M059J (cell line): ENCODE results near the gene CTXN1. TPM values are rescaled to one million over a fixed set of nuclear protein-coding genes. Genes with fewer than 3 reads are reported as not detected.
A peak's percentile ranks its signal among the peaks of the same experiment; 100 is the strongest.

ENCODE experiments used
- DNase-seq: peaks from one replicate; pipeline ENCODE4 v3.0.0-alpha.2; 2012; ENCODE audit warnings: low read depth
- total RNA-seq: library from RNA; depleted of rRNA; stranded (reverse); fragments of >200 nt; shearing (Covaris generic); gene quantifications from 2 replicates; pipeline ENCODE4 v1.2.3, GENCODE V29; 2014

Gene CTXN1
- total RNA-seq, 1 experiment from 2014 or later, result 6.7 TPM

- DNase-seq, result peak; percentile 31
Measured at GRCh38 chr19:7947939-7948338, 22.0 kb upstream of the CTXN1 start.

GRCh38 chr19:7944177-7944761 is 18.3 kb upstream of the CTXN1 start:
- peak; percentile 86 for DNase-seq

GRCh38 chr19:7943444-7944176 is 17.7 kb upstream of the CTXN1 start, which contains the start of gene TIMM44:
TSS of gene TIMM44 (minus strand) at chr19:7943666. CDS start at chr19:7943651, 15 bp downstream.
- peak; percentile 100 for DNase-seq

- peak; percentile 12 for DNase-seq
Measured at GRCh38 chr19:7942981-7943443, 17.1 kb upstream of the CTXN1 start.

GRCh38 chr19:7941895-7942596 is 16.1 kb upstream of the CTXN1 start:
- DNase-seq, result no peak

GRCh38 chr19:7940841-7941240 is 14.9 kb upstream of the CTXN1 start:
- DNase-seq, result no peak

GRCh38 chr19:7934766-7935165 is 8.8 kb upstream of the CTXN1 start:
- no peak for DNase-seq

GRCh38 chr19:7933828-7934725 is 8.1 kb upstream of the CTXN1 start:
- DNase-seq, result no peak

- no peak for DNase-seq
Measured at GRCh38 chr19:7933411-7933810, 7.5 kb upstream of the CTXN1 start.

- DNase-seq, result no peak
Measured at GRCh38 chr19:7932930-7933300, 7.0 kb upstream of the CTXN1 start.

GRCh38 chr19:7932276-7932929 is 6.5 kb upstream of the CTXN1 start:
- DNase-seq, result no peak

- DNase-seq, result no peak
Measured at GRCh38 chr19:7931221-7932061, 5.5 kb upstream of the CTXN1 start.

- no peak for DNase-seq
Measured at GRCh38 chr19:7930765-7931164, 4.8 kb upstream of the CTXN1 start.

GRCh38 chr19:7930030-7930429 is 4.1 kb upstream of the CTXN1 start:
- DNase-seq, result peak; percentile 62

- DNase-seq, result peak; percentile 91
Measured at GRCh38 chr19:7928741-7929701, 3.1 kb upstream of the CTXN1 start.

GRCh38 chr19:7928334-7928706 is 2.4 kb upstream of the CTXN1 start:
- no peak for DNase-seq

GRCh38 chr19:7927605-7928333 is 1.8 kb upstream of the CTXN1 start:
- DNase-seq, result no peak
